Right lobe of liver (tissue), 4 donors: ENCODE data around the gene GRIA3.

Source experiments
- POLR2A ChIP-seq: fragments of 450-650 bp; IDR thresholded peaks from one replicate; pipeline ENCODE4 v1.6.1; 2017; ENCODE audit warnings: antibody characterized with exemption, mild to moderate bottlenecking
- TF ChIP-seq, protein P1 (sequence below), 4 donors: fragments of 200-600 bp in 3 of 4; fragments of 450-650 bp in 1 of 4; IDR thresholded peaks; one replicate each; pipeline versions ENCODE4 v1.5.1 to v1.8.0; 2016 to 2022; ENCODE audit warnings: antibody characterized with exemption in 4 of 4, mild to moderate bottlenecking in 2 of 4
- donor health status: DM: no; HTN: no; CAD: no.
- donor health status: DM: no; HTN: no; CAD: no.
- donor health status: DM: no; HTN: yes; CAD: no.

DNA sequence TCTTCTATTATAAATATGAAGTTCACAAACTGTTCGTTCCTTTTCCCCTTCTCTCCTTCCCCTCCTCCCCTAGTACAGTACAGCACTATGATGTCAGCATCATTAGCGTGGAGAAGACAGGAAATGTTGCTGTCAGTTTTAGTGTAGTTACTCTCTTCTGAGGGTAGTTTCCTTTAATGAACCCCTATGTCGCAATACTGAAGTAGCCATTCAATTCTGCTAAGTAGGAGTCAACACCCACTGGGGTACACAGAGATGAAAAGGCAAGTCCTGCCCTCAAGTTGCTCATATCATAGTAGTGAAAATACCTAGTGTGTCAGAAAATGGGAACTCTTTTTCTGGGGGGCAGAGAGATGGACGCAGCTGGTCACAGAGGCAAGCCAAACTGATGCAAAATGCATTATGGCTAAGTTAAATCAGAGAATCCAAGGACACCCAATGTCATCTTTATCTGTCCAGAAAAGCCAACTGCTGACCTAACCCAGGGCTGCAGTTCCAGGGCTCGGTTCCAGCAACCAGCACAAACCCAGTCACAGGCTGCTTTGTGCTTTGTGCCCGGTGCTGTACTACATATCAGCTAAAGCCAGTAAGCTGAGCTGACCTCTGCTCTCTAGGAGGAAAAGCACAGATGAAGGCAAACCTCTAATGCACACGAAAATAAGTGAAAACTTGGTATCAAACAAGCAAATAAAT, 31.5 kb downstream of the GRIA3 start:
- TF ChIP-seq, protein P1, sequence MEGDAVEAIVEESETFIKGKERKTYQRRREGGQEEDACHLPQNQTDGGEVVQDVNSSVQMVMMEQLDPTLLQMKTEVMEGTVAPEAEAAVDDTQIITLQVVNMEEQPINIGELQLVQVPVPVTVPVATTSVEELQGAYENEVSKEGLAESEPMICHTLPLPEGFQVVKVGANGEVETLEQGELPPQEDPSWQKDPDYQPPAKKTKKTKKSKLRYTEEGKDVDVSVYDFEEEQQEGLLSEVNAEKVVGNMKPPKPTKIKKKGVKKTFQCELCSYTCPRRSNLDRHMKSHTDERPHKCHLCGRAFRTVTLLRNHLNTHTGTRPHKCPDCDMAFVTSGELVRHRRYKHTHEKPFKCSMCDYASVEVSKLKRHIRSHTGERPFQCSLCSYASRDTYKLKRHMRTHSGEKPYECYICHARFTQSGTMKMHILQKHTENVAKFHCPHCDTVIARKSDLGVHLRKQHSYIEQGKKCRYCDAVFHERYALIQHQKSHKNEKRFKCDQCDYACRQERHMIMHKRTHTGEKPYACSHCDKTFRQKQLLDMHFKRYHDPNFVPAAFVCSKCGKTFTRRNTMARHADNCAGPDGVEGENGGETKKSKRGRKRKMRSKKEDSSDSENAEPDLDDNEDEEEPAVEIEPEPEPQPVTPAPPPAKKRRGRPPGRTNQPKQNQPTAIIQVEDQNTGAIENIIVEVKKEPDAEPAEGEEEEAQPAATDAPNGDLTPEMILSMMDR (IDR thresholded peaks at IDR 0.05): no peak
- no peak for TF ChIP-seq POLR2A
